Activated T-helper 2 cell treated with anti-CD3 and anti-CD28 coated beads, Interferon-gamma antibody, Interleukin-2, Interleukin-4, amounts not matched to agents 10 μg/mL and 5 μg/mL and 100 μg/mL, durations not matched to agents 14 hours and 24 hours and 36 hours (primary cell): ENCODE results near the gene LVRN. TPM values are rescaled to one million over a fixed set of nuclear protein-coding genes. Genes with fewer than 3 reads are reported as not detected.

ENCODE experiments used
- DNase-seq: peaks from one replicate; pipeline ENCODE4 v3.0.0; 2021; ENCODE audit warnings: low spot score
- H3K27ac Mint-ChIP-seq: one replicate; pipeline ENCODE4 v1.8.0; 2021; ENCODE audit warnings: mixed read lengths
- H3K27me3 Mint-ChIP-seq: one replicate; pipeline ENCODE4 v1.8.0; 2021; ENCODE audit warnings: low read depth, mixed read lengths
- H3K36me3 Mint-ChIP-seq: one replicate; pipeline ENCODE4 v1.8.0; 2021; ENCODE audit warnings: low read depth, mixed read lengths
- H3K4me1 Mint-ChIP-seq: one replicate; pipeline ENCODE4 v1.8.0; 2021; ENCODE audit warnings: low read depth, mixed read lengths
- H3K4me3 Mint-ChIP-seq: one replicate; pipeline ENCODE4 v1.8.0; 2021; ENCODE audit warnings: low read depth, mild to moderate bottlenecking, moderate library complexity, mixed read lengths
- H3K9me3 Mint-ChIP-seq: one replicate; pipeline ENCODE4 v1.8.0; 2021; ENCODE audit warnings: mixed read lengths
- intact Hi-C: fragments of 100-400 bp; cut with micrococcal nuclease; formaldehyde crosslinking; loops from one replicate; pipeline ENCODE4 v1.15.1; 2023
- total RNA-seq: library from RNA; stranded (reverse); gene quantifications from 2 replicates; pipeline ENCODE4 v1.2.3, GENCODE V29; 2022

Gene LVRN
- total RNA-seq, 1 donor from 2014 or later: not detected

DNA sequence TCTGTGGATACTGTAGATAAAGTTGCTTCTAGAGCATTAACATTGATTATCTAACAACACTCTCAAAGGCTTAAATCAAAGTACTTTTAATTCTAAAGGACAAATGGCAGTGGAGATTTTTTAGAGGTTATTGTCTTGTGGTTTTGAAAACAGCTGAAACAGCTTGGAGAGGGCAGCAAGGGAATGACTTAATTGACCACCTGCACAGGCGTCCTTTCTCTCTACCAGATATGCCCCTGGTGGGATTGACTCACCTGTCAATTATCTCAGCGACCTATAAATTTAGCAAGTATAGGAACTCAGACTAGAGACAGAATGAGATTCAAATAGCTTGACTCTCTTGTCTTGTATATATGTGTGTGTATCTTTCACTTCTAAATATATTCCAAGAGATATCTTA is 83.5 kb downstream of the LVRN start:
- Mint-ChIP-seq H3K36me3 (no peaks in the 10 kb centered on the region), H3K4me1 (no peaks in the 10 kb centered on the region), H3K4me3 (no peak overlapping the region), H3K27me3 (peaks cover 12% of the 10 kb centered on the region), H3K27ac (no peak overlapping the region), H3K9me3 (no peaks in the 10 kb centered on the region)
- DNase-seq: no peak
- intact Hi-C loops: no loop called here

DNA sequence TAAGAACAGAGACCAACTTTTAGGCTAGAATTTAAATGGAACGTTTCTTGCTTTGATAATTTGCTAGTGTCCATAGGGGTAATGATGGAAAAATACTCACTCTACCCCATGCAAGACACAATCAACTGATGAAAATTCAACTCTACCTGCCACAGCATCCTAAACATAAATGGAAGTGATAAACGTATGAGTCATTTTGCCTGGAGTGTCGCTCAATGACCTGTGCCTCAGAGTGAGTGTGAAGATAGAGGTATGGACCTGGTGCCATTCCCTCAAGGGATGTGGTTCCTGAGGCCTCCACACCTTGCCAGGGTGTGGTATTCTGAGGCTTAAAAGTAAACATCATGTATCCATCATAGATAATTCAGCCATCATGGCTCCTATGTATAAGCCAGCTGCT is 84.0 kb downstream of the LVRN start:
- no peaks in the 10 kb centered on the region for H3K4me1 Mint-ChIP-seq
- intact Hi-C loops: no loop called here
- peaks cover 12% of the 10 kb centered on the region for H3K27me3 Mint-ChIP-seq

DNA sequence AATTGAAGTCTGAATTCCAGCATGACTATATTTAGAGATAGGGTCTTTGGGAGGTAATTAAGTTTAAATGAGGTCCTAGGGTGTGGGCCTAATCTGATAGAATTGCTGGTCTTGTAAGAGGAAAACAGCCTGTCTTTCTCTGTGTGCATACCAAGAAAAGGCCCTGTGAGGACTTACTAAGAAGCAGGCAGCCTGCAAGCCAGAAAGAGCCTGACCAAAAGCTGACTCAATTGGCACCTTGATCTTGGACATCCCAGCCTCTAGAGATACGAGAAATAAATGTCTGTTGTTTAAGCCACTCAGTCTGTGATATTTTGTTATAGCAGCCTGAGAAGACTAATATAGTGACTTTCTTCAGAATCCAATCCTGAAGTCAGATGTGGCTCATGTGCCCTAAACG is 84.5 kb downstream of the LVRN start:
- intact Hi-C loops: no loop called here

More for the DNA sequence above, 84.0 kb downstream of the LVRN start:
- Mint-ChIP-seq H3K9me3 (no peaks in the 10 kb centered on the region), H3K4me3 (no peak overlapping the region), H3K27ac (no peak overlapping the region), H3K36me3 (no peaks in the 10 kb centered on the region)
- DNase-seq: no peak

DNA sequence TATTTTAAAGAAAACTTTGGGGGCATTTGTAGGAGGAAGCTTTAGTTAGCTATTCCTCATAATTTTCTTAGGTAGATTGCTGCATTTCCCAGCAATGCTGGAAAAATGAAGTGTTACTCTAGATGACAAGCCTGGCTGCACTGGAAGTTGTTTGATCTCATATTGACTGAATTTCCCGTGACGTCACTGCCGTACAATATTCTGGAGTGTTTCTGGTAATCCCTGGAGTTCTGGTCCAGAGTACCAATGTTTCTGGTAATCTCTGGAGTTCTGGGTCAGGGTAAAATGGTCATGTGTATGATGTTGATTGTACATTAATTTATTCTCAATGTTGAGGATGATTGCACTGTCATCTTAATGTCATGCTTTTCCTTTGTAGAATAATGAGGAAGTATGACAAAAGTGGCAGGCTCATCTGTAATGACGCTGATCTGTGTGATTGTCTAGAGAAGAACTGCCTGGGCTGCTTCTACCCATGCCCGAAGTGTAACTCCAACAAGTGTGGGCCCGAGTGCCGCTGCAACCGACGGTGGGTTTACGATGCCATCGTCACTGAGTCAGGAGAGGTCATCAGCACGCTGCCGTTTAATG is 96.2 kb downstream of the LVRN start:
- no peak overlapping the region for H3K4me3 Mint-ChIP-seq
- no peak overlapping the region for H3K27ac Mint-ChIP-seq
- no peaks in the 10 kb centered on the region for H3K4me1 Mint-ChIP-seq
- intact Hi-C loops: no loop called here
- no peaks in the 10 kb centered on the region for H3K9me3 Mint-ChIP-seq
- peaks cover 17% of the 10 kb centered on the region for H3K27me3 Mint-ChIP-seq
- no peaks in the 10 kb centered on the region for H3K36me3 Mint-ChIP-seq
- no peak for DNase-seq

More for the DNA sequence above, 84.5 kb downstream of the LVRN start:
- Mint-ChIP-seq H3K27ac (no peak overlapping the region), H3K9me3 (no peaks in the 10 kb centered on the region), H3K4me3 (no peak overlapping the region), H3K4me1 (no peaks in the 10 kb centered on the region), H3K36me3 (no peaks in the 10 kb centered on the region), H3K27me3 (peaks cover 7% of the 10 kb centered on the region)
- no peak for DNase-seq

DNA sequence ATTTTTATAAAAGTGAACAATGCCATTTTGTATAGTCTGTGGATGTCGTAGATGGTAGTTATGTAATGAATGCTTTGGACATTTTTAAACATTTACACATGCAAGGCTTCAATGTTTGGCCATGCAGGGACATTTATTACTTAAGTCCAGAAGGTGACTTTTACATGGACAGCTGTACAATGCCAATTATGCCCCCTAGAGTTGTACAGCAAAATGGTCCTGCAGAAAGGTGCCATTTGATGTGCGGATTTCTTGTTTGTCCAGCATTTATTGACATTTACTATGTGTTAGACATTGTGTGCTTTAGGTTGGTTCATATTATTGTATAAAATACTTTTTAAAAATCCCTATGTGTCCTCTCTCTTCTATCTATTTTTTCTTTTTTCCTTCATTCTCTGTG is 100.1 kb downstream of the LVRN start:
- Mint-ChIP-seq H3K27ac (no peak overlapping the region), H3K36me3 (no peaks in the 10 kb centered on the region), H3K9me3 (no peaks in the 10 kb centered on the region), H3K4me1 (no peaks in the 10 kb centered on the region), H3K4me3 (no peak overlapping the region), H3K27me3 (peaks cover 34% of the 10 kb centered on the region)
- no peak for DNase-seq
- intact Hi-C loops: loop anchor here (10.0 kb wide), 1 partner anchor 758 kb away; no protein-coding TSS in a partner anchor

DNA sequence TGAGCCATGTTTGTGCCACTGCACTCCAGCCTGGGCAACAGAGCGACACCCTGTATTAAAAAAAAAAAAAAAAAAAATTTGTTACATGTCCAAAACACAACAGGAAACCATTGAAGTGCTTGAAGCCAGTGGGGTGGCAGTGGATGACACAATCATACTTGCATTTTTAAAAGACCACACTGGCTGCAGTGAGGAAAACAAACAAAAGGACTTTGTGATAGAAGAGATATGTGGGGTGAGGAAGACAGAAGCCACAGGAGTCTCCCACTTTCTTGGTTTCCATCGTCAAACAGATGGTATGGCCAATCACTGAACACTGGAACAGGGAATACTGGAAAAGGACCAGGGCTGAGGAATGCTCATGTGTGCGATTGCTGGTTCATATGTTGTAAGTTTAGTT is 101.7 kb downstream of the LVRN start:
- Mint-ChIP-seq H3K9me3 (no peaks in the 10 kb centered on the region), H3K4me3 (no peak overlapping the region), H3K4me1 (no peaks in the 10 kb centered on the region), H3K27ac (no peak overlapping the region), H3K27me3 (peaks cover 35% of the 10 kb centered on the region), H3K36me3 (no peaks in the 10 kb centered on the region)
- no peak for DNase-seq
- intact Hi-C loops: loop anchor here (10.0 kb wide), 1 partner anchor 759 kb away; no protein-coding TSS in a partner anchor

DNA sequence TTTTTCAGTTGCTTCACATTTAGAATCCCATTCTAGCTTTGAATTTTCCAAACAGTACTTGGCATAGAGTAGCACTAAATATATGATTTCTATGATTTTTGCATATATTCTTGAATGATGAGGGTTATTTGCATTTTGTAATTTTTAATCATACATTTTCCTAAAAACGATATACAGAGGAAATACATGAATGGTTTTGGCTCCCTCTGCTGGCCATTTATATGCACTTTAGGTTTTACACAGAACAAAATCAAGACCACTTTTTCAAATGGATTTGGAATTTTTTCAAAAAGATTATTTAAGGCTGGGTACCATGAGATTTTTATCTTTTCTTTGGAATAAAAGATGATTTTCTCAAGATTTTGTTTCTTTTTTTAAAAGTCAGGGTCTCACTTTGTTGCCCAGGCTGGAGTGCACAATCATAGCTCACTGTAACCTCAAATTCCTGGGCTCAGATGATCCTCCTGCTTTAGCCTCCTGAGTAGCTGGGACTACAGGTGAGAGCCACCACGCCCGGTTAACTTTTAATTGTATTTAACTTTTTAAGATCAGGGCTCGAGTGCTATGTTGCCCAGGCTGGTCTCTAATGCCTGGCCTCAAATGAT is 105.9 kb downstream of the LVRN start:
- Mint-ChIP-seq H3K4me1 (no peaks in the 10 kb centered on the region), H3K4me3 (no peak overlapping the region), H3K27ac (no peak overlapping the region), H3K36me3 (no peaks in the 10 kb centered on the region), H3K9me3 (no peaks in the 10 kb centered on the region), H3K27me3 (peaks cover 55% of the 10 kb centered on the region)
- DNase-seq: no peak
- intact Hi-C loops: loop anchor here (1.0 to 10.0 kb wide), 3 partner anchors 226 to 763 kb away; partner anchors contain the start of genes AP3S1 and ATG12

DNA sequence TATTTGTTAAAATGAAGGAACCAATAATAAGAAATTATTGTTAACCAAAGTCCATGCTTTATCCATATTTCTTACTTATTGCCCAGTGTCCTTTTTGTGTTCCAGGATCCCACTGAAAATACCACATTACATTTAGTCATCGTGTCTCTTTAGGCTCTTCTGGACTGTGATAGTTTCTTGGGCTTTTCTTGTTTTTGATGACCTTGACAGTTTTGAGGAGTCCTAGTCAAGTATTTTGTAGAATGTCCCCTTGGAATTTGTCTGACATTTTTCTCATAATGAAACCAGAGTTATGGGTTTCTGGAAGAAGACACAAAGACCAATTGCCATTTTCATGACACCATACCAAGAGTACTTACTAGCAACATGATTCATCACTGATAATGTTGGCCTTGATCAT is 108.9 kb downstream of the LVRN start:
- H3K36me3 Mint-ChIP-seq: no peaks in the 10 kb centered on the region
- no peak for DNase-seq
- H3K27ac Mint-ChIP-seq: no peak overlapping the region
- intact Hi-C loops: no loop called here
- peaks cover 45% of the 10 kb centered on the region for H3K27me3 Mint-ChIP-seq
- H3K4me3 Mint-ChIP-seq: no peak overlapping the region
- H3K4me1 Mint-ChIP-seq: peaks cover 11% of the 10 kb centered on the region
- no peaks in the 10 kb centered on the region for H3K9me3 Mint-ChIP-seq

DNA sequence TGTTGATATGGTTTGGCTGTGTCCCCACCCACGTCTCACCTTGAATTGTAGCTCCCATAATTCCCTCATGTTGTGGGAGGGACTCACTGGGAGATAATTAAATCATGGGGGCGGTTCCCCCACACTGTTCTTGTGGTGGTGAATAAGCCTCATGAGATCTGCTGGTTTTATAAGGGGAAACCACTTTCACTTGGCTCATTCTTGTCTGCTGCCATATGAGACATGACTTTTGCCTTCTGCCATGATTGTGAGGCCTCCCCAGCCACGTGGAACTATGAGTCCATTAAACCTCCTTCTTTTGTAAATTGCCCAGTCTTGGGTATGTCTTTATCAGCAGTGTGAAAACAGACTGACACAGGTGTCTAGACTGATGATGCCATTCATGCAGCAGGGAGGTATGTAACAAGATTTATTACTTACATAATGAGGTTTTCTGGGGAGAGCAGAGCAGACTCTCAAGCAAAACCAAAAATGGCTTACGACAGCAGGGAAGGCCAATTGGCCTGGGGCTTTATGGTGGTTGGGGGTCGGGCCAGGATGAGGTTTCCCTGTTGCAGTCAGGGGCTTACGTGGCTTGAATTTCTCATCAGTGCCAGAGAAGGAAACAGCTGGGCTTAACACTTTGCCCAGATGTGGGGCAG is 113.0 kb downstream of the LVRN start:
- no peaks in the 10 kb centered on the region for H3K9me3 Mint-ChIP-seq
- H3K27me3 Mint-ChIP-seq: peaks cover 18% of the 10 kb centered on the region
- DNase-seq: no peak
- peaks cover 20% of the 10 kb centered on the region for H3K4me1 Mint-ChIP-seq
- H3K27ac Mint-ChIP-seq: no peak overlapping the region
- intact Hi-C loops: no loop called here
- no peaks in the 10 kb centered on the region for H3K36me3 Mint-ChIP-seq
- no peak overlapping the region for H3K4me3 Mint-ChIP-seq

DNA sequence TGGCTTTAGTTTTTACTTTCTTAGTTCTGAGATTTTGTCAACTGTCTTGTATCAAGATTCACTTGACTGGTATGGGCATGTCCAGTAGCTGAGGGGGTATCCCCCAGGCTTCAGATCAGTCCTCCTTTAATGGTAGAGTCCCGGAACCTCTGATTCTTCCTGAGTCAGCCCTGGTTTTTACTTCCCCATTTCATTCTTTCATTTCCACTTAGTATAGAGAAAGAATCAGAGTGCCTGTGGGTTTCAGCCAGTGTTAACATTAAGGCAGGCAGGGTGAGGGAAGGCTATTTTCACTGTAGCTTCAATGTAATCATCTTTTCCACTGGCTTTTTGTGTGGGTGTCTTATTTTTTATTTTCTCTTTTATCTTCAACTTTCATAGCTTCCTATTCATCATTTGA is 114.2 kb downstream of the LVRN start:
- Mint-ChIP-seq H3K36me3 (no peaks in the 10 kb centered on the region), H3K27me3 (peaks cover 10% of the 10 kb centered on the region), H3K4me3 (no peak overlapping the region), H3K27ac (no peak overlapping the region), H3K9me3 (no peaks in the 10 kb centered on the region), H3K4me1 (peaks cover 20% of the 10 kb centered on the region)
- no peak for DNase-seq
- intact Hi-C loops: no loop called here

Other genes starting within 250 kb of the LVRN start
- gene CDO1, start 145.8 kb upstream of the LVRN start, total RNA-seq: 0.18 and 1.2 TPM in 2 replicates
- gene ATG12, start 120.9 kb upstream of the LVRN start, total RNA-seq: 33.8 and 34.5 TPM in 2 replicates
- gene AP3S1, start 120.5 kb upstream of the LVRN start, total RNA-seq: 69.0 and 74.8 TPM in 2 replicates
- gene ARL14EPL, start 70.0 kb downstream of the LVRN start, total RNA-seq: not detected in 2 replicates
- 23.6 and 26.1 TPM in 2 replicates for gene COMMD10, start 122.5 kb downstream of the LVRN start, total RNA-seq